Measurements from ENCODE around the gene RGS11. TPM values are rescaled to one million over a fixed set of nuclear protein-coding genes. Genes with fewer than 3 reads are reported as not detected.

Gene RGS11
- total RNA-seq, 1 experiment from 2014 or later: 2.9 TPM

- Mint-ChIP-seq H3K9me3 (no peaks in the 10 kb centered on the region; a peak in 1 of 5 replicates), H3K27ac (peak overlapping the region; percentile 29 to 90 (median 78); a peak in 5 of 7 replicates), H3K4me1 (peaks cover 17 to 22% of the 10 kb centered on the region in 2 experiments), H3K27me3 (ENCODE audit: low read depth) (no peaks in the 10 kb centered on the region), H3K36me3 (ENCODE audit: insufficient read depth in 1 of 3, low read depth in 3 of 3) (peaks cover 29 to 51% (median 45%) of the 10 kb centered on the region in 3 experiments; a peak in 6 of 7 replicates), H3K4me3 (peak overlapping the region; percentile 94 to 95)
- Histone ChIP-seq H3K79me1 (ENCODE audit: insufficient read depth, low read depth, low read length, poor library complexity, severe bottlenecking) (no peaks in the 10 kb centered on the region), H3K4me1 (ENCODE audit: insufficient read depth, low read length) (peaks cover 3% of the 10 kb centered on the region; the same call in 1 of the 2 replicates), H3K9ac (ENCODE audit: extremely low read depth, insufficient read length, low read length) (peak overlapping the region; percentile 93), H3T11ph (ENCODE audit: low read length) (no peak overlapping the region), H3K23me2 (ENCODE audit: insufficient read length, low read depth, low read length, poor library complexity, severe bottlenecking) (no peaks in the 10 kb centered on the region), H3K4me2 (ENCODE audit: insufficient read depth, insufficient read length, low read length) (peak overlapping the region; percentile 97), H4K8ac (replicated peaks; ENCODE audit: insufficient read length, low read depth, low read length) (no peak overlapping the region), H3K18ac (ENCODE audit: insufficient read length, low read depth, low read length) (no peak overlapping the region), H2BK15ac (ENCODE audit: low read depth, low read length) (no peak overlapping the region), H3K56ac (ENCODE audit: insufficient read length, low read depth, low read length) (no peak overlapping the region), H2BK12ac (ENCODE audit: insufficient read length, low read depth, low read length) (no peak overlapping the region), H2AFZ (ENCODE audit: low read length) (no peak overlapping the region), H2BK120ac (ENCODE audit: low read depth, low read length, poor library complexity, severe bottlenecking) (no peak overlapping the region), H3K27ac (ENCODE audit: insufficient read length, low read depth, low read length) (no peak overlapping the region), H2BK20ac (ENCODE audit: low read depth, low read length, poor library complexity, severe bottlenecking) (no peak overlapping the region), H4K20me1 (ENCODE audit: control insufficient read depth, insufficient read depth, insufficient read length) (no peaks in the 10 kb centered on the region), H3K79me2 (ENCODE audit: insufficient read depth, low read length) (peaks cover 24% of the 10 kb centered on the region), H3K4ac (ENCODE audit: low read depth, low read length) (no peak overlapping the region), H3K14ac (ENCODE audit: insufficient read depth, low read length) (peak overlapping the region; percentile 60; the same call in 1 of the 2 replicates), H4K91ac (ENCODE audit: insufficient read length, low read depth, low read length) (no peak overlapping the region), H3K9me3 (ENCODE audit: control insufficient read depth, low read depth, low read length) (no peaks in the 10 kb centered on the region), H4K5ac (ENCODE audit: insufficient read length, low read depth, low read length) (no peak overlapping the region), H3K27me3 (ENCODE audit: insufficient read depth, low read length) (no peaks in the 10 kb centered on the region), H2AK5ac (ENCODE audit: insufficient read length, low read length) (no peak overlapping the region), H2BK5ac (ENCODE audit: insufficient read length, low read length) (no peak overlapping the region), H3K23ac (ENCODE audit: insufficient read length, low read depth, low read length) (no peak overlapping the region)
- no CpG with 5 or more reads among the region's 9 CpGs for WGBS (ENCODE audit: extremely low coverage, insufficient read length, low lambda C conversion rate)
- no peak for DNase-seq
- no peak for TF ChIP-seq CTCF (conservative IDR thresholded peaks at IDR 0.05)
Observed at GRCh38 chr16:228151-228851, 47.4 kb downstream of the RGS11 start.
